Loucy (cell line): ENCODE measurements around the gene NRXN3.

Experiments used
- H2AFZ ChIP-seq: fragments of 200-600 bp; sonication (generic); 2 replicates; pipeline ENCODE4 v1.6.0; 2016; ENCODE audit warnings: antibody characterized with exemption, mild to moderate bottlenecking, low read length, moderate library complexity
- H3F3A ChIP-seq: fragments of 200-600 bp; 2 replicates; pipeline ENCODE4 v1.6.0; 2016; ENCODE audit warnings: antibody characterized with exemption, low read depth, mild to moderate bottlenecking
- H3K27me3 ChIP-seq: fragments of 200-600 bp; sonication (generic); 2 replicates; pipeline ENCODE4 v1.6.1; 2014; ENCODE audit warnings: low read length, mild to moderate bottlenecking; ENCODE audit not compliant: insufficient read depth, poor library complexity, severe bottlenecking
- H3K36me3 ChIP-seq: fragments of 200-600 bp; sonication (generic); 2 replicates; pipeline ENCODE4 v1.6.1; 2016; ENCODE audit warnings: low read length; ENCODE audit not compliant: insufficient read depth
- H3K4me1 ChIP-seq: fragments of 200-600 bp; sonication (generic); 2 replicates; pipeline ENCODE4 v1.5.1; 2014; ENCODE audit warnings: low read length, mild to moderate bottlenecking; ENCODE audit not compliant: insufficient read depth, poor library complexity, severe bottlenecking
- H3K4me2 ChIP-seq: fragments of 200-600 bp; sonication (generic); 2 replicates; pipeline ENCODE4 v1.6.0; 2014; ENCODE audit warnings: antibody characterized with exemption, low read length, low read depth, mild to moderate bottlenecking; ENCODE audit not compliant: poor library complexity, severe bottlenecking
- H3K4me3 ChIP-seq: fragments of 200-600 bp; sonication (generic); 2 replicates; pipeline ENCODE4 v1.5.1; 2014; ENCODE audit warnings: low read length, mild to moderate bottlenecking, mixed read lengths; ENCODE audit not compliant: poor library complexity, severe bottlenecking
- H3K79me2 ChIP-seq: fragments of 200-600 bp; sonication (generic); 2 replicates; pipeline ENCODE4 v1.6.1; 2014; ENCODE audit warnings: low read length; ENCODE audit not compliant: insufficient read depth
- H3K9ac ChIP-seq: fragments of 200-600 bp; sonication (generic); 2 replicates; pipeline ENCODE4 v1.6.0; 2014; ENCODE audit warnings: mild to moderate bottlenecking, low read depth, low read length, moderate library complexity; ENCODE audit not compliant: poor library complexity, severe bottlenecking
- H3K9me2 ChIP-seq: fragments of 200-600 bp; sonication (generic); replicated peaks from 2 replicates; pipeline ENCODE4 v1.6.1; 2016; ENCODE audit warnings: low read depth, low read length, mixed read lengths
- H3K9me3 ChIP-seq: fragments of 200-600 bp; sonication (generic); 2 replicates; pipeline ENCODE4 v1.6.1; 2014; ENCODE audit warnings: mild to moderate bottlenecking, antibody characterized with exemption, low read length, low read depth; ENCODE audit not compliant: insufficient read depth
- H4K20me1 ChIP-seq: fragments of 200-600 bp; sonication (generic); 2 replicates; pipeline ENCODE4 v1.6.0; 2014; ENCODE audit warnings: antibody characterized with exemption, low read length, mild to moderate bottlenecking; ENCODE audit not compliant: insufficient read depth, poor library complexity, severe bottlenecking
- EZH2phosphoT487 ChIP-seq: fragments of 200-600 bp; IDR thresholded peaks from 2 replicates; pipeline ENCODE4 v1.6.1; 2018; ENCODE audit warnings: antibody characterized with exemption, mild to moderate bottlenecking, moderate library complexity, borderline replicate concordance
- TF ChIP-seq, protein P1 (sequence below): fragments of 200-600 bp; sonication (generic); conservative IDR thresholded peaks from 2 replicates; pipeline ENCODE4 v1.5.1; 2014; ENCODE audit warnings: mild to moderate bottlenecking, antibody characterized with exemption, low read length

NRXN3 gene

DNA sequence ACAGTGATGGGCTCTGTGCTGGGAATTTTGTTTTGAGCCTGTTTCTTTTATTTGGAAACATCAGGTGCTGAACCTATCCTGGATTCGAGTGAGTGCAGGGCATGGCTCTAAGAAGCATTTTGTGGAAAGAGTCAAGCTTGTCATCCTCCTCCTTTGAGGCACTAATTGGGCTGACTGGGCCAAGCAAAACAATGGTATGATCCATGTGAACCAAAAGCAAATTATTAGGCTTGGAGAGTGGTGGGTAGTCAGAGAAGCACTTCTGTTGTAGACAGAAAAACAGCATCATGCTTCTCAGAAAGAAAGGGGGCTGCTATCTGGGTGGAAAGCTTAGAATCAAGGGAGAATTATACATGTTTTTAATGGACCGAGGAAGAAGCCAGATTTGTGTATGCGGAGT, 1559.6 kb downstream of the NRXN3 start:
- Histone ChIP-seq H3K9me2 (no peaks in the 10 kb centered on the region), H3K79me2 (no peaks in the 10 kb centered on the region), H2AFZ (no peak overlapping the region), H3F3A (no peaks in the 10 kb centered on the region), H3K9ac (no peak overlapping the region), H3K4me1 (peaks cover 37% of the 10 kb centered on the region), H3K36me3 (no peaks in the 10 kb centered on the region), H3K4me2 (no peak overlapping the region), H4K20me1 (no peaks in the 10 kb centered on the region), H3K4me3 (no peak overlapping the region), H3K9me3 (no peaks in the 10 kb centered on the region), H3K27me3 (no peaks in the 10 kb centered on the region)
- TF ChIP-seq EZH2phosphoT487, result no peak
- TF ChIP-seq, protein P1, sequence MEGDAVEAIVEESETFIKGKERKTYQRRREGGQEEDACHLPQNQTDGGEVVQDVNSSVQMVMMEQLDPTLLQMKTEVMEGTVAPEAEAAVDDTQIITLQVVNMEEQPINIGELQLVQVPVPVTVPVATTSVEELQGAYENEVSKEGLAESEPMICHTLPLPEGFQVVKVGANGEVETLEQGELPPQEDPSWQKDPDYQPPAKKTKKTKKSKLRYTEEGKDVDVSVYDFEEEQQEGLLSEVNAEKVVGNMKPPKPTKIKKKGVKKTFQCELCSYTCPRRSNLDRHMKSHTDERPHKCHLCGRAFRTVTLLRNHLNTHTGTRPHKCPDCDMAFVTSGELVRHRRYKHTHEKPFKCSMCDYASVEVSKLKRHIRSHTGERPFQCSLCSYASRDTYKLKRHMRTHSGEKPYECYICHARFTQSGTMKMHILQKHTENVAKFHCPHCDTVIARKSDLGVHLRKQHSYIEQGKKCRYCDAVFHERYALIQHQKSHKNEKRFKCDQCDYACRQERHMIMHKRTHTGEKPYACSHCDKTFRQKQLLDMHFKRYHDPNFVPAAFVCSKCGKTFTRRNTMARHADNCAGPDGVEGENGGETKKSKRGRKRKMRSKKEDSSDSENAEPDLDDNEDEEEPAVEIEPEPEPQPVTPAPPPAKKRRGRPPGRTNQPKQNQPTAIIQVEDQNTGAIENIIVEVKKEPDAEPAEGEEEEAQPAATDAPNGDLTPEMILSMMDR, result no peak

DNA sequence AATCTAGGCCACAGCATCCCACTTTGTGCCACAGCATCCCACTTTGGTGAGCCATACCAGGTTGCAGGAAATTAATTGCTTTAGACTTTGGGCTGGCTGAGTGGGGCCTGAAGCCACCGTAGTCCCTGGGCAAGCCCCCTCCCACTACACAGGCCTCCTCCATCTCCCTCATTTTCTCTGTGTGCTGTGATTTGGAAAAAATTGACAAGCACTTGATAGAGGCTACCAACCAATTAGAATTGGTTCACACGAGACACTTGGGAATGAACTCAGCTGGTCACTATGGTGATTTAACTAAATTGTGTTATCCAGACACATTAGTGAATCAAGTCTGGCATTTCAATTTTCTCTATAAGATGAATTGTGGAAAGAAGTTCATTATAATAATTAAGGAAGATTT, 1560.0 kb downstream of the NRXN3 start:
- no peak for TF ChIP-seq EZH2phosphoT487
- TF ChIP-seq, protein P1, result no peak
- Histone ChIP-seq H3K79me2 (no peaks in the 10 kb centered on the region), H3K9ac (no peak overlapping the region), H4K20me1 (no peaks in the 10 kb centered on the region), H3K4me3 (no peak overlapping the region), H3K36me3 (no peaks in the 10 kb centered on the region), H3K4me2 (no peak overlapping the region), H3K27me3 (no peaks in the 10 kb centered on the region), H2AFZ (no peak overlapping the region), H3K9me2 (no peaks in the 10 kb centered on the region), H3K4me1 (peaks cover 32% of the 10 kb centered on the region), H3F3A (no peaks in the 10 kb centered on the region), H3K9me3 (no peaks in the 10 kb centered on the region)

DNA sequence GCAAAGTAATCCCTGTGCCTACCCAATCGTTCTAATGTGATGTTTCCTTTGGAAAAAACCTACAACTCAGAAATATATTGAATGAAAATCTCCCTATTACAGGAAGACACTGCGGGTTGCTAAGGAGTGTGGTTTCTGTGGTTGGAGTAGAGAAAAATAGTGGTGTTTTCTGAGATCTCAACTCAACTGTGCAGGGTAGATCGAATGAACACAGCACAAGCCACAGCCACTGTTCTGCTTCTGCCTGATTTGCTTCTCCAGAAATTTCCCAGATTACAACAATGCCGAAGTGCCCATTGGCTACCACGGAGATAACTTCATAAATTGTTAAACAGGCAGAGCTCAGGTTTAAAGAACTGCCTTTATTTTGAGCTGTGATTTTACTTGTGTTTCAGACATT, 1560.8 kb downstream of the NRXN3 start:
- Histone ChIP-seq H3K79me2 (no peaks in the 10 kb centered on the region), H3K9ac (no peak overlapping the region), H3K36me3 (no peaks in the 10 kb centered on the region), H3F3A (no peaks in the 10 kb centered on the region), H3K4me2 (peak overlapping the region; percentile 55), H2AFZ (no peak overlapping the region), H3K4me1 (peaks cover 30% of the 10 kb centered on the region), H3K9me2 (no peaks in the 10 kb centered on the region), H4K20me1 (no peaks in the 10 kb centered on the region), H3K4me3 (no peak overlapping the region), H3K27me3 (no peaks in the 10 kb centered on the region), H3K9me3 (peaks cover 6% of the 10 kb centered on the region)
- no peak for TF ChIP-seq EZH2phosphoT487
- TF ChIP-seq, protein P1, result no peak
